Stimulated activated CD8-positive, alpha-beta memory T cell treated with anti-CD3 and anti-CD28 coated beads, Interleukin-4, amount 100 ng/mL, for 48 hours (primary cell): Measurements from ENCODE around the gene KLRC2.
"Not testable (repeated sequence)": the region's sequence is repeated elsewhere in the genome, so short reads cannot be mapped to it uniquely, and the experiment has no call there.

Source experiments
- DNase-seq: peaks from one replicate; pipeline ENCODE4 v3.0.0-alpha.2; 2020

KLRC2 gene

GRCh38 chr12:10404798-10405197 is 31.0 kb downstream of the KLRC2 start:
- no peak for DNase-seq

- no peak for DNase-seq
These were observed 35.0 kb downstream of the KLRC2 start for GRCh38 chr12:10400829-10401228.

GRCh38 chr12:10398168-10398567 is 37.6 kb downstream of the KLRC2 start:
- DNase-seq: no peak

- DNase-seq: no peak
These were observed 38.5 kb downstream of the KLRC2 start for GRCh38 chr12:10397296-10397695.

GRCh38 chr12:10396176-10396575 is 39.6 kb downstream of the KLRC2 start:
- DNase-seq: not testable (repeated sequence)

GRCh38 chr12:10395390-10395998 is 40.3 kb downstream of the KLRC2 start:
- DNase-seq: no peak

- peak; percentile 63 for DNase-seq
These were observed 41.2 kb downstream of the KLRC2 start for GRCh38 chr12:10394531-10395152.

- no peak for DNase-seq
These were observed 42.5 kb downstream of the KLRC2 start for GRCh38 chr12:10393291-10393690.

- peak; percentile 50 for DNase-seq
These were observed 43.3 kb downstream of the KLRC2 start for GRCh38 chr12:10392394-10392930.

GRCh38 chr12:10390991-10391390 is 44.8 kb downstream of the KLRC2 start:
- DNase-seq: not testable (repeated sequence)

GRCh38 chr12:10389904-10390303 is 45.9 kb downstream of the KLRC2 start, which contains the start of gene KLRK1:
Gene KLRK1, minus strand, starts transcription at chr12:10390041. Its CDS starts 1,231 bp downstream, at chr12:10388810.
- no peak for DNase-seq

- DNase-seq: no peak
These were observed 47.0 kb downstream of the KLRC2 start for GRCh38 chr12:10388624-10389413.

GRCh38 chr12:10387498-10387897 is 48.3 kb downstream of the KLRC2 start:
- not testable (repeated sequence) for DNase-seq

- no peak for DNase-seq
These were observed 49.0 kb downstream of the KLRC2 start for GRCh38 chr12:10386857-10387256.

- DNase-seq: no peak
These were observed 50.6 kb downstream of the KLRC2 start for GRCh38 chr12:10385166-10385613.

- DNase-seq: no peak
These were observed 51.6 kb downstream of the KLRC2 start for GRCh38 chr12:10384191-10384590.

GRCh38 chr12:10381928-10382628 is 53.7 kb downstream of the KLRC2 start:
- peak; percentile 46 for DNase-seq
